ENCODE data around the gene RIT2. TPM values are rescaled to one million over a fixed set of nuclear protein-coding genes. Genes with fewer than 3 reads are reported as not detected.

The RIT2 gene
- polyA plus RNA-seq, 3 donors, result 0.10 TPM; not detected in 2

GRCh38 chr18:43092539-43092938 is 22.9 kb downstream of the RIT2 start:
- no peak for DNase-seq

GRCh38 chr18:43081396-43081795 is 34.1 kb downstream of the RIT2 start:
- no peak for DNase-seq

- DNase-seq, result no peak
These were observed 34.8 kb downstream of the RIT2 start for GRCh38 chr18:43080671-43081070.

- no peak for DNase-seq
These were observed 36.1 kb downstream of the RIT2 start for GRCh38 chr18:43079422-43079821.

- DNase-seq, result no peak
These were observed 36.9 kb downstream of the RIT2 start for GRCh38 chr18:43078478-43079092.

GRCh38 chr18:43077510-43078308 is 37.8 kb downstream of the RIT2 start:
- DNase-seq, result no peak

GRCh38 chr18:43073771-43074170 is 41.7 kb downstream of the RIT2 start:
- DNase-seq, result no peak

GRCh38 chr18:43068781-43069180 is 46.7 kb downstream of the RIT2 start:
- DNase-seq, result no peak

- no peak for DNase-seq
These were observed 47.9 kb downstream of the RIT2 start for GRCh38 chr18:43067570-43067969.

- no peak for DNase-seq
These were observed 53.7 kb downstream of the RIT2 start for GRCh38 chr18:43061816-43062215.

- DNase-seq, result no peak
These were observed 54.2 kb downstream of the RIT2 start for GRCh38 chr18:43061318-43061717.

- no peak for DNase-seq
These were observed 55.5 kb downstream of the RIT2 start for GRCh38 chr18:43060020-43060419.

- no peak for DNase-seq
These were observed 60.5 kb downstream of the RIT2 start for GRCh38 chr18:43054815-43055519.

GRCh38 chr18:43049021-43049420 is 66.5 kb downstream of the RIT2 start:
- DNase-seq, result no peak

- no peak for DNase-seq
These were observed 69.2 kb downstream of the RIT2 start for GRCh38 chr18:43046322-43046721.

GRCh38 chr18:43043626-43044025 is 71.9 kb downstream of the RIT2 start:
- DNase-seq, result no peak

- DNase-seq, result no peak
These were observed 75.2 kb downstream of the RIT2 start for GRCh38 chr18:43040281-43040680.

- DNase-seq, result no peak
These were observed 80.6 kb downstream of the RIT2 start for GRCh38 chr18:43034683-43035500.

GRCh38 chr18:43031169-43031568 is 84.3 kb downstream of the RIT2 start:
- DNase-seq, result no peak

GRCh38 chr18:43029414-43029813 is 86.1 kb downstream of the RIT2 start:
- DNase-seq, result no peak

GRCh38 chr18:43022874-43023273 is 92.6 kb downstream of the RIT2 start:
- no peak for DNase-seq

GRCh38 chr18:43017622-43018021 is 97.9 kb downstream of the RIT2 start:
- DNase-seq, result no peak
